Neural cell (in vitro differentiated cells): ENCODE data around the gene EFCAB6. TPM values are rescaled to one million over a fixed set of nuclear protein-coding genes. Genes with fewer than 3 reads are reported as not detected.

Source experiments
- H2AFZ ChIP-seq: fragments of 200-600, 300-800 bp; sonication (generic), shearing (Covaris generic); 2 replicates; pipeline ENCODE4 v1.6.0; 2014; ENCODE audit warnings: low read depth, mild to moderate bottlenecking, antibody characterized with exemption, low read length, moderate library complexity
- H3F3A ChIP-seq: fragments of 200-600 bp; shearing (Covaris generic); 2 replicates; pipeline ENCODE4 v1.6.1; 2016; ENCODE audit warnings: mild to moderate bottlenecking, moderate library complexity, mixed read lengths, antibody characterized with exemption, low read length; ENCODE audit not compliant: insufficient read depth, poor library complexity, severe bottlenecking
- H3K27ac ChIP-seq: fragments of 200-600, 300-800 bp; sonication (generic), shearing (Covaris generic); 2 replicates; pipeline ENCODE4 v1.5.1; 2014; ENCODE audit warnings: mild to moderate bottlenecking, low read length, moderate library complexity
- H3K27me3 ChIP-seq: fragments of 300-800, 200-600 bp; sonication (generic), shearing (Covaris generic); 2 replicates; pipeline ENCODE4 v1.6.0; 2014; ENCODE audit warnings: mild to moderate bottlenecking, low read depth, low read length, moderate library complexity; ENCODE audit not compliant: insufficient read depth
- H3K36me3 ChIP-seq: fragments of 300-800, 200-600 bp; sonication (generic), shearing (Covaris generic); 2 replicates; pipeline ENCODE4 v1.5.1; 2014; ENCODE audit warnings: mild to moderate bottlenecking, antibody characterized with exemption, low read length, moderate library complexity; ENCODE audit not compliant: insufficient read depth
- H3K4me2 ChIP-seq: fragments of 300-800, 200-600 bp; sonication (generic), shearing (Covaris generic); 2 replicates; pipeline ENCODE4 v1.6.0; 2014; ENCODE audit warnings: mild to moderate bottlenecking, low read length
- H3K4me3 ChIP-seq: fragments of 300-800, 200-600 bp; sonication (generic), shearing (Covaris generic); 2 replicates; pipeline ENCODE4 v1.5.1; 2014; ENCODE audit warnings: mild to moderate bottlenecking, low read length, moderate library complexity
- H3K79me2 ChIP-seq: fragments of 200-600 bp; shearing (Covaris generic); replicated peaks from 2 replicates; pipeline ENCODE4 v1.6.0; 2014; ENCODE audit warnings: mild to moderate bottlenecking, low read length, moderate library complexity; ENCODE audit not compliant: insufficient read depth
- H3K9ac ChIP-seq: fragments of 300-800, 200-600 bp; sonication (generic), shearing (Covaris generic); 2 replicates; pipeline ENCODE4 v1.6.1; 2016; ENCODE audit warnings: mild to moderate bottlenecking, low read length, mixed read lengths
- H3K9me2 ChIP-seq: fragments of 200-600 bp; shearing (Covaris generic); 2 replicates; pipeline ENCODE4 v1.6.1; 2016; ENCODE audit warnings: mild to moderate bottlenecking, low read length, mixed read lengths; ENCODE audit not compliant: insufficient read depth
- H3K9me3 ChIP-seq: fragments of 200-600, 300-800 bp; sonication (generic), shearing (Covaris generic); 2 replicates; pipeline ENCODE4 v1.6.1; 2016; ENCODE audit warnings: mild to moderate bottlenecking, mixed run types, low read length, moderate library complexity, mixed read lengths
- H4K20me1 ChIP-seq: fragments of 200-600 bp; shearing (Covaris generic); 2 replicates; pipeline ENCODE4 v1.6.1; 2016; ENCODE audit warnings: mild to moderate bottlenecking, mixed run types; ENCODE audit not compliant: insufficient read depth
- CTCF ChIP-seq: fragments of 450-650 bp; IDR thresholded peaks from 2 replicates; pipeline ENCODE4 v1.5.1; 2014; ENCODE audit warnings: antibody characterized with exemption, mild to moderate bottlenecking, moderate library complexity; ENCODE audit not compliant: poor library complexity, severe bottlenecking
- EP300 ChIP-seq: fragments of 450-650 bp; conservative IDR thresholded peaks from 2 replicates; pipeline ENCODE4 v1.6.1; 2014; ENCODE audit warnings: antibody characterized with exemption, mild to moderate bottlenecking, moderate library complexity; ENCODE audit not compliant: poor library complexity, severe bottlenecking
- EZH2 ChIP-seq: fragments of 200-600, 300-800 bp; shearing (Covaris generic), sonication (generic); IDR thresholded peaks from 2 replicates; pipeline ENCODE4 v1.6.1; 2014; ENCODE audit warnings: antibody characterized with exemption, low read length, borderline replicate concordance, mild to moderate bottlenecking; ENCODE audit not compliant: insufficient read depth, poor library complexity, severe bottlenecking
- MXI1 ChIP-seq: fragments of 450-650 bp; conservative IDR thresholded peaks from 2 replicates; pipeline ENCODE4 v1.6.1; 2014; ENCODE audit warnings: antibody characterized with exemption, mild to moderate bottlenecking; ENCODE audit not compliant: poor library complexity, severe bottlenecking
- POLR2AphosphoS5 ChIP-seq: IDR thresholded peaks from 2 replicates; pipeline ENCODE4 v1.6.1; 2012
- RAD21 ChIP-seq: fragments of 450-650 bp; conservative IDR thresholded peaks from 2 replicates; pipeline ENCODE4 v1.6.1; 2014; ENCODE audit warnings: antibody characterized with exemption, mild to moderate bottlenecking, moderate library complexity
- REST ChIP-seq: IDR thresholded peaks from 2 replicates; pipeline ENCODE4 v1.6.1; 2012; ENCODE audit warnings: borderline replicate concordance
- SMC3 ChIP-seq: fragments of 450-650 bp; conservative IDR thresholded peaks from 2 replicates; pipeline ENCODE4 v1.6.1; 2014; ENCODE audit warnings: antibody characterized with exemption, mild to moderate bottlenecking, moderate library complexity; ENCODE audit not compliant: poor library complexity
- TAF1 ChIP-seq: IDR thresholded peaks from 2 replicates; pipeline ENCODE4 v1.6.1; 2012; ENCODE audit warnings: low read depth
- polyA plus RNA-seq: library from polyadenylated mRNA; depleted of rRNA; stranded (reverse); fragments of >200 nt; gene quantifications from 2 replicates; pipeline ENCODE4 v1.2.3, GENCODE V29; 2014

EFCAB6 gene
- polyA plus RNA-seq, 1 donor from 2014 or later: 1.4 TPM

- Histone ChIP-seq H3K36me3 (no peaks in the 10 kb centered on the region), H3K4me2 (no peak overlapping the region), H3K27ac (no peak overlapping the region), H3K79me2 (no peaks in the 10 kb centered on the region), H3K4me3 (no peak overlapping the region), H3F3A (no peaks in the 10 kb centered on the region), H3K9me2 (no peaks in the 10 kb centered on the region), H3K9ac (no peak overlapping the region), H4K20me1 (no peaks in the 10 kb centered on the region), H2AFZ (no peak overlapping the region), H3K9me3 (no peaks in the 10 kb centered on the region), H3K27me3 (no peaks in the 10 kb centered on the region)
- no peak for TF ChIP-seq REST
- TF ChIP-seq CTCF: no peak
- TF ChIP-seq MXI1: no peak
- TF ChIP-seq EZH2: no peak
- TF ChIP-seq RAD21: no peak
- no peak for TF ChIP-seq POLR2AphosphoS5
- TF ChIP-seq TAF1: no peak
- no peak for TF ChIP-seq EP300
- TF ChIP-seq SMC3: no peak
These were observed 318.8 kb downstream of the EFCAB6 start for GRCh38 chr22:43493297-43493696.

GRCh38 chr22:43491737-43492136 is 320.4 kb downstream of the EFCAB6 start:
- no peak overlapping the region for H3K4me3 ChIP-seq
- H3K36me3 ChIP-seq: no peaks in the 10 kb centered on the region
- no peaks in the 10 kb centered on the region for H4K20me1 ChIP-seq
- TF ChIP-seq EZH2: no peak
- TF ChIP-seq EP300: no peak
- no peak for TF ChIP-seq CTCF
- no peak for TF ChIP-seq REST
- no peak for TF ChIP-seq MXI1
- TF ChIP-seq SMC3: no peak
- no peak for TF ChIP-seq TAF1
- no peak for TF ChIP-seq POLR2AphosphoS5
- TF ChIP-seq RAD21: no peak
- H3K27me3 ChIP-seq: no peaks in the 10 kb centered on the region
- no peak overlapping the region for H3K4me2 ChIP-seq
- H3F3A ChIP-seq: no peaks in the 10 kb centered on the region
- no peaks in the 10 kb centered on the region for H3K9me2 ChIP-seq
- H3K27ac ChIP-seq: no peak overlapping the region
- no peaks in the 10 kb centered on the region for H3K79me2 ChIP-seq
- H2AFZ ChIP-seq: no peak overlapping the region
- H3K9me3 ChIP-seq: no peaks in the 10 kb centered on the region
- H3K9ac ChIP-seq: no peak overlapping the region
